Fibroblast of lung (primary cell): Measurements from ENCODE around the gene POU2AF2.

Experiments
- CTCF ChIP-seq, 2 donors: IDR thresholded peaks in 1 of 2; conservative IDR thresholded peaks in 1 of 2; 1 replicate in 1 of 2; 2 replicates in 1 of 2; pipeline ENCODE4 v1.5.1; 2011 to 2012; ENCODE audit warnings: low read length in 2 of 2, control low read depth in 1 of 2, inconsistent platforms in 1 of 2, low read depth in 1 of 2, mild to moderate bottlenecking in 1 of 2
- EZH2 ChIP-seq: IDR thresholded peaks from 2 replicates; pipeline ENCODE4 v1.5.1; 2012; ENCODE audit warnings: low read length, control low read depth, mild to moderate bottlenecking; ENCODE audit errors: missing control alignments

GRCh38 chr11:111334532-111335502, 89.3 kb downstream of the POU2AF2 start:
- TF ChIP-seq CTCF (conservative IDR thresholded peaks at IDR 0.05 in 1 of 2, IDR thresholded peaks at IDR 0.05 in 1 of 2; ENCODE audit: low read depth in 1 of 2, low read length in 2 of 2), result no peak
- TF ChIP-seq EZH2, result no peak
